CD4-positive, alpha-beta T cell treated with Interleukin-17A for 1 hour (primary cell): ENCODE results near the gene ARL2.
"Not testable (repeated sequence)": the region's sequence is repeated elsewhere in the genome, so short reads cannot be mapped to it uniquely, and the experiment has no call there.

ENCODE experiments used
- DNase-seq: peaks from one replicate; pipeline ENCODE4 v3.0.0-alpha.2; 2020

Gene ARL2

GRCh38 chr11:65008873-65009272 lies 5.1 kb upstream of the ARL2 start:
- no peak for DNase-seq

- DNase-seq: peak; percentile 93
These were observed 651 bp upstream of the ARL2 start for GRCh38 chr11:65013130-65013887.

GRCh38 chr11:65014726-65015227 lies 817 bp downstream of the ARL2 start:
- no peak for DNase-seq

GRCh38 chr11:65016705-65017104 lies 2.7 kb downstream of the ARL2 start:
- no peak for DNase-seq

GRCh38 chr11:65017937-65018336 lies 4.0 kb downstream of the ARL2 start:
- DNase-seq: no peak

GRCh38 chr11:65019824-65020223 lies 5.9 kb downstream of the ARL2 start:
- no peak for DNase-seq

- DNase-seq: no peak
These were observed 7.0 kb downstream of the ARL2 start for GRCh38 chr11:65021003-65021402.

- DNase-seq: no peak
These were observed 7.5 kb downstream of the ARL2 start for GRCh38 chr11:65021509-65021908.

- DNase-seq: not testable (repeated sequence)
These were observed 9.5 kb downstream of the ARL2 start for GRCh38 chr11:65023502-65023901.

GRCh38 chr11:65026810-65027209 lies 12.8 kb downstream of the ARL2 start:
- DNase-seq: no peak

GRCh38 chr11:65027213-65028067 lies 13.5 kb downstream of the ARL2 start, which contains the start of gene SNX15:
Gene SNX15 (plus strand): TSS chr11:65027439. CDS start chr11:65027538, 99 bp downstream.
- DNase-seq: peak; percentile 97

- DNase-seq: no peak
These were observed 18.3 kb downstream of the ARL2 start for GRCh38 chr11:65032216-65032615.

- DNase-seq: no peak
These were observed 20.5 kb downstream of the ARL2 start for GRCh38 chr11:65034423-65034822.

- no peak for DNase-seq
These were observed 21.6 kb downstream of the ARL2 start for GRCh38 chr11:65035579-65035978.

GRCh38 chr11:65036931-65037330 lies 23.0 kb downstream of the ARL2 start:
- no peak for DNase-seq

GRCh38 chr11:65040520-65040846 lies 26.5 kb downstream of the ARL2 start:
- DNase-seq: no peak

- peak; percentile 92 for DNase-seq
These were observed 27.1 kb downstream of the ARL2 start, which contains the start of gene SAC3D1 for GRCh38 chr11:65040847-65041622. Gene SAC3D1 (plus strand): TSS chr11:65041210. CDS start chr11:65041293, 83 bp downstream.

- no peak for DNase-seq
These were observed 28.9 kb downstream of the ARL2 start for GRCh38 chr11:65042891-65043290.

- no peak for DNase-seq
These were observed 30.0 kb downstream of the ARL2 start for GRCh38 chr11:65043881-65044501.

GRCh38 chr11:65045061-65045460 lies 31.1 kb downstream of the ARL2 start:
- no peak for DNase-seq

- no peak for DNase-seq
These were observed 31.8 kb downstream of the ARL2 start for GRCh38 chr11:65045728-65046127.

- peak; percentile 8 for DNase-seq
These were observed 33.8 kb downstream of the ARL2 start for GRCh38 chr11:65047581-65048422.
